Neuronal stem cell (in vitro differentiated cells): ENCODE data around the gene RGS7BP.

ENCODE experiments used
- DNase-seq: peaks from one replicate; pipeline ENCODE4 v3.0.0-alpha.2; 2013; ENCODE audit warnings: low spot score
- H2AFZ ChIP-seq: one replicate; pipeline ENCODE4 v1.6.1; 2013; ENCODE audit warnings: mild to moderate bottlenecking, low read length, inconsistent platforms
- H2AK5ac ChIP-seq: 2 replicates; pipeline ENCODE4 v1.6.1; 2013; ENCODE audit warnings: low read depth, mild to moderate bottlenecking, inconsistent platforms, low read length, moderate library complexity, mixed read lengths
- H2BK120ac ChIP-seq: 2 replicates; pipeline ENCODE4 v1.6.1; 2013; ENCODE audit warnings: low read depth, mild to moderate bottlenecking, inconsistent platforms, low read length, moderate library complexity, mixed read lengths
- H2BK12ac ChIP-seq: one replicate; pipeline ENCODE4 v1.6.1; 2013; ENCODE audit warnings: low read length, inconsistent platforms
- H2BK15ac ChIP-seq: 2 replicates; pipeline ENCODE4 v1.6.1; 2013; ENCODE audit warnings: mild to moderate bottlenecking, low read length, inconsistent platforms, mixed read lengths
- H2BK5ac ChIP-seq: one replicate; pipeline ENCODE4 v1.6.1; 2013; ENCODE audit warnings: inconsistent platforms, mild to moderate bottlenecking, low read length, moderate library complexity
- H3K14ac ChIP-seq: one replicate; pipeline ENCODE4 v1.6.1; 2013; ENCODE audit warnings: low read length, inconsistent platforms
- H3K18ac ChIP-seq: 2 replicates; pipeline ENCODE4 v1.6.1; 2013; ENCODE audit warnings: low read length, inconsistent platforms
- H3K23ac ChIP-seq: 2 replicates; pipeline ENCODE4 v1.6.1; 2013; ENCODE audit warnings: low read depth, mild to moderate bottlenecking, mixed read lengths, low read length, inconsistent platforms; ENCODE audit not compliant: poor library complexity
- H3K27ac ChIP-seq: replicated peaks from 3 replicates; pipeline ENCODE4 v1.5.1; 2013; ENCODE audit warnings: low read length, inconsistent platforms
- H3K27me3 ChIP-seq, 3 experiments: 2 replicates each; pipeline ENCODE4 v1.6.1; 2013; ENCODE audit warnings: low read length in 3 of 3, mild to moderate bottlenecking in 2 of 3, inconsistent platforms in 1 of 3, low read depth in 1 of 3, mixed read lengths in 1 of 3, moderate library complexity in 1 of 3; ENCODE audit not compliant: control insufficient read depth in 3 of 3, insufficient read depth in 3 of 3
- H3K36me3 ChIP-seq, 2 donors: replicated peaks in 1 of 2; 2 replicates each; pipeline ENCODE4 v1.6.1; 2013; ENCODE audit warnings: low read length in 2 of 2; ENCODE audit not compliant: control insufficient read depth in 2 of 2, insufficient read depth in 2 of 2
- H3K4ac ChIP-seq: 2 replicates; pipeline ENCODE4 v1.6.1; 2013; ENCODE audit warnings: inconsistent platforms, mild to moderate bottlenecking, low read length, moderate library complexity
- H3K4me1 ChIP-seq, 2 donors: 1 replicate in 1 of 2; 2 replicates in 1 of 2; pipeline ENCODE4 v1.6.1; 2013; ENCODE audit warnings: low read length in 2 of 2, low read depth in 1 of 2; ENCODE audit not compliant: control insufficient read depth in 2 of 2, insufficient read depth in 1 of 2
- H3K4me2 ChIP-seq: one replicate; pipeline ENCODE4 v1.6.1; 2013; ENCODE audit warnings: mild to moderate bottlenecking, low read length, inconsistent platforms; ENCODE audit not compliant: insufficient read depth, poor library complexity, severe bottlenecking
- H3K4me3 ChIP-seq, 2 donors: 2 replicates each; pipeline ENCODE4 v1.5.1; 2013; ENCODE audit warnings: low read length in 2 of 2, mild to moderate bottlenecking in 2 of 2, inconsistent platforms in 1 of 2, moderate library complexity in 1 of 2
- H3K79me1 ChIP-seq: one replicate; pipeline ENCODE4 v1.6.1; 2013; ENCODE audit warnings: low read depth, mild to moderate bottlenecking, inconsistent platforms, low read length, moderate library complexity
- H3K9ac ChIP-seq: one replicate; pipeline ENCODE4 v1.6.1; 2013; ENCODE audit warnings: mild to moderate bottlenecking, low read depth, low read length, inconsistent platforms; ENCODE audit not compliant: poor library complexity
- H3K9me3 ChIP-seq, 2 donors: replicated peaks in 1 of 2; 2 replicates each; pipeline versions ENCODE3 to v1.6.1; 2013; ENCODE audit warnings: low read length in 2 of 2, mild to moderate bottlenecking in 2 of 2, inconsistent platforms in 1 of 2, low read depth in 1 of 2, mixed read lengths in 1 of 2, moderate library complexity in 1 of 2; ENCODE audit not compliant: control insufficient read depth in 2 of 2, insufficient read depth in 1 of 2
- H4K8ac ChIP-seq: one replicate; pipeline ENCODE4 v1.6.1; 2013; ENCODE audit warnings: low read depth, mild to moderate bottlenecking, inconsistent platforms, low read length, moderate library complexity
- H4K91ac ChIP-seq: one replicate; pipeline ENCODE4 v1.6.1; 2013; ENCODE audit warnings: low read length, low read depth, mild to moderate bottlenecking, inconsistent platforms; ENCODE audit not compliant: poor library complexity
- WGBS, 2 donors: extraction: QIAGEN DNeasy Blood & Tissue Kit; methylation state at CpG; one replicate each; pipeline ENCODE4 v1.1.7; 2013; ENCODE audit warnings: missing lambda C conversion rate in 2 of 2, mixed read lengths in 1 of 2; ENCODE audit not compliant: insufficient read length in 2 of 2, insufficient replicate concordance in 1 of 2; ENCODE audit errors: extremely low coverage in 2 of 2; 5-methylcytosine and 5-hydroxymethylcytosine counted together

Gene RGS7BP

GRCh38 chr5:64486163-64486562 lies 19.7 kb upstream of the RGS7BP start:
- Histone ChIP-seq H3K27me3 (no peaks in the 10 kb centered on the region), H2BK5ac (no peak overlapping the region), H3K18ac (no peak overlapping the region), H3K4me2 (no peak overlapping the region), H3K14ac (no peak overlapping the region), H3K4me1 (no peaks in the 10 kb centered on the region), H2AFZ (no peak overlapping the region), H3K4ac (no peak overlapping the region), H2BK12ac (no peak overlapping the region), H2AK5ac (no peak overlapping the region), H3K9me3 (peaks cover 0 to 2% of the 10 kb centered on the region in 2 donors), H4K8ac (no peak overlapping the region), H3K9ac (no peak overlapping the region), H2BK15ac (no peak overlapping the region), H3K4me3 (no peak overlapping the region), H2BK120ac (no peak overlapping the region), H4K91ac (no peak overlapping the region), H3K23ac (no peak overlapping the region), H3K79me1 (peaks cover 2% of the 10 kb centered on the region), H3K36me3 (no peaks in the 10 kb centered on the region), H3K27ac (no peak overlapping the region)
- DNase-seq = no peak
- no CpG with 5 or more reads among the region's 2 CpGs for WGBS, 2 donors

- Histone ChIP-seq H3K4me3 (no peak overlapping the region), H3K36me3 (no peaks in the 10 kb centered on the region), H3K9ac (no peak overlapping the region), H2BK12ac (no peak overlapping the region), H4K91ac (no peak overlapping the region), H3K4ac (no peak overlapping the region), H3K9me3 (peaks cover 0 to 2% of the 10 kb centered on the region in 2 donors), H4K8ac (no peak overlapping the region), H2BK15ac (no peak overlapping the region), H2BK120ac (no peak overlapping the region), H3K27me3 (no peaks in the 10 kb centered on the region), H3K27ac (no peak overlapping the region), H3K4me2 (no peak overlapping the region), H3K18ac (no peak overlapping the region), H2AFZ (no peak overlapping the region), H3K4me1 (no peaks in the 10 kb centered on the region), H2AK5ac (no peak overlapping the region), H2BK5ac (no peak overlapping the region), H3K79me1 (peaks cover 2% of the 10 kb centered on the region), H3K14ac (no peak overlapping the region), H3K23ac (no peak overlapping the region)
- DNase-seq = no peak
These were observed 18.5 kb upstream of the RGS7BP start for GRCh38 chr5:64487283-64487682.

- WGBS, 2 donors = no CpG with 5 or more reads among the region's 5 CpGs
- no peaks in the 10 kb centered on the region for H3K4me1 ChIP-seq
- no peak overlapping the region for H3K4ac ChIP-seq
- peak overlapping the region; percentile 49 for H3K14ac ChIP-seq
- peaks cover 2% of the 10 kb centered on the region for H3K79me1 ChIP-seq
- H3K23ac ChIP-seq = peak overlapping the region; percentile 3
- H2BK15ac ChIP-seq = no peak overlapping the region
- H2BK120ac ChIP-seq = no peak overlapping the region
- H2AFZ ChIP-seq = no peak overlapping the region
- peak overlapping the region in 1 of 2 donors; percentile 19 for H3K4me3 ChIP-seq
- H3K9ac ChIP-seq = no peak overlapping the region
- no peaks in the 10 kb centered on the region for H3K27me3 ChIP-seq
- H3K36me3 ChIP-seq = no peaks in the 10 kb centered on the region
- DNase-seq = no peak
- H2BK12ac ChIP-seq = no peak overlapping the region
- no peak overlapping the region for H2AK5ac ChIP-seq
- H2BK5ac ChIP-seq = no peak overlapping the region
- no peak overlapping the region for H4K91ac ChIP-seq
- H3K18ac ChIP-seq = peak overlapping the region; percentile 5
- H3K4me2 ChIP-seq = no peak overlapping the region
- no peak overlapping the region for H3K27ac ChIP-seq
- peaks cover 0 to 2% of the 10 kb centered on the region in 2 donors for H3K9me3 ChIP-seq
- no peak overlapping the region for H4K8ac ChIP-seq
These were observed 16.0 kb upstream of the RGS7BP start for GRCh38 chr5:64489857-64490256.

GRCh38 chr5:64497386-64497785 lies 8.4 kb upstream of the RGS7BP start:
- Histone ChIP-seq H3K79me1 (no peaks in the 10 kb centered on the region), H3K27me3 (peaks cover 0 to 6% (median 0%) of the 10 kb centered on the region in 3 experiments), H3K18ac (no peak overlapping the region), H3K23ac (no peak overlapping the region), H3K27ac (no peak overlapping the region), H3K9me3 (no peaks in the 10 kb centered on the region), H2BK15ac (no peak overlapping the region), H2BK5ac (no peak overlapping the region), H3K4ac (no peak overlapping the region), H3K14ac (no peak overlapping the region), H3K4me1 (peaks cover 0 to 2% of the 10 kb centered on the region in 2 donors), H2BK12ac (no peak overlapping the region), H2BK120ac (no peak overlapping the region), H2AFZ (no peak overlapping the region), H2AK5ac (no peak overlapping the region), H3K4me3 (no peak overlapping the region), H3K9ac (no peak overlapping the region), H3K36me3 (no peaks in the 10 kb centered on the region), H3K4me2 (no peak overlapping the region), H4K91ac (no peak overlapping the region), H4K8ac (no peak overlapping the region)
- peak; percentile 48 for DNase-seq
- WGBS, 2 donors = no CpG with 5 or more reads among the region's 2 CpGs
